Measurements from ENCODE around the gene RNU6-1.

Gene RNU6-1

GRCh38 chr15:67820122-67820991 lies 19.5 kb downstream of the RNU6-1 start:
- DNase-seq: no peak

- DNase-seq: no peak
These were observed 20.2 kb downstream of the RNU6-1 start for GRCh38 chr15:67819636-67820035.

- DNase-seq: no peak
These were observed 21.4 kb downstream of the RNU6-1 start for GRCh38 chr15:67818464-67818863.

GRCh38 chr15:67816668-67817067 lies 23.2 kb downstream of the RNU6-1 start:
- no peak for DNase-seq

GRCh38 chr15:67815036-67815592 lies 24.7 kb downstream of the RNU6-1 start:
- no peak for DNase-seq

GRCh38 chr15:67813104-67813634 lies 26.7 kb downstream of the RNU6-1 start:
- DNase-seq: no peak

GRCh38 chr15:67812241-67812644 lies 27.6 kb downstream of the RNU6-1 start:
- DNase-seq: no peak

GRCh38 chr15:67809866-67810265 lies 30.0 kb downstream of the RNU6-1 start:
- DNase-seq: no peak

- DNase-seq: no peak
These were observed 30.4 kb downstream of the RNU6-1 start for GRCh38 chr15:67809441-67809840.

- no peak for DNase-seq
These were observed 31.0 kb downstream of the RNU6-1 start for GRCh38 chr15:67808821-67809220.

- DNase-seq: no peak
These were observed 32.0 kb downstream of the RNU6-1 start for GRCh38 chr15:67807836-67808235.

- no peak for DNase-seq
These were observed 32.7 kb downstream of the RNU6-1 start for GRCh38 chr15:67807141-67807540.

- no peak for DNase-seq
These were observed 33.3 kb downstream of the RNU6-1 start for GRCh38 chr15:67806536-67806935.

GRCh38 chr15:67805666-67806516 lies 34.0 kb downstream of the RNU6-1 start:
- no peak for DNase-seq

- DNase-seq: no peak
These were observed 34.7 kb downstream of the RNU6-1 start for GRCh38 chr15:67805008-67805665.

- no peak for DNase-seq
These were observed 35.6 kb downstream of the RNU6-1 start for GRCh38 chr15:67803996-67804843.

- DNase-seq: no peak
These were observed 36.5 kb downstream of the RNU6-1 start for GRCh38 chr15:67803299-67803698.

- no peak for DNase-seq
These were observed 37.6 kb downstream of the RNU6-1 start for GRCh38 chr15:67801926-67802914.

GRCh38 chr15:67801142-67801541 lies 38.7 kb downstream of the RNU6-1 start:
- DNase-seq: no peak

GRCh38 chr15:67799801-67800205 lies 40.0 kb downstream of the RNU6-1 start:
- DNase-seq: no peak

All from GF-D8 (cell line).